Activated CD4-positive, alpha-beta T cell treated with anti-CD3 and anti-CD28 coated beads, Interleukin-2, amount 50 U/mL, for 1 hour (primary cell): Measurements from ENCODE around the gene MATCAP1.

Experiments
- DNase-seq: peaks from one replicate; pipeline ENCODE4 v3.0.0-alpha.2; 2020

The MATCAP1 gene

GRCh38 chr16:67170949-67171649 is 12.7 kb downstream of the MATCAP1 start:
- DNase-seq = no peak

- no peak for DNase-seq
These were observed 13.4 kb downstream of the MATCAP1 start, which contains the start of gene NOL3 for GRCh38 chr16:67170168-67170948. Gene NOL3 (plus strand): TSS chr16:67170538.

GRCh38 chr16:67169642-67170167 is 14.1 kb downstream of the MATCAP1 start:
- DNase-seq = no peak

- no peak for DNase-seq
These were observed 14.7 kb downstream of the MATCAP1 start for GRCh38 chr16:67169011-67169451.

GRCh38 chr16:67167588-67167987 is 16.2 kb downstream of the MATCAP1 start:
- DNase-seq = no peak

GRCh38 chr16:67166598-67167168 is 17.1 kb downstream of the MATCAP1 start:
- no peak for DNase-seq

GRCh38 chr16:67166110-67166547 is 17.6 kb downstream of the MATCAP1 start:
- no peak for DNase-seq

- DNase-seq = no peak
These were observed 18.4 kb downstream of the MATCAP1 start for GRCh38 chr16:67165121-67166078.

GRCh38 chr16:67164599-67165061 is 19.1 kb downstream of the MATCAP1 start, which contains the start of gene HSF4:
Gene HSF4 (plus strand): TSS chr16:67164745. CDS start chr16:67164812, 67 bp downstream.
- DNase-seq = no peak

- DNase-seq = no peak
These were observed 19.7 kb downstream of the MATCAP1 start for GRCh38 chr16:67163999-67164558.

- peak; percentile 43 for DNase-seq
These were observed 20.4 kb downstream of the MATCAP1 start for GRCh38 chr16:67163164-67163998.

GRCh38 chr16:67162506-67163163 is 21.1 kb downstream of the MATCAP1 start:
- DNase-seq = no peak

GRCh38 chr16:67161595-67162058 is 22.1 kb downstream of the MATCAP1 start:
- no peak for DNase-seq

GRCh38 chr16:67158637-67159600 is 24.8 kb downstream of the MATCAP1 start:
- peak; percentile 77 for DNase-seq

- DNase-seq = no peak
These were observed 25.7 kb downstream of the MATCAP1 start for GRCh38 chr16:67157892-67158635.

GRCh38 chr16:67157106-67157748 is 26.5 kb downstream of the MATCAP1 start:
- DNase-seq = no peak

GRCh38 chr16:67156143-67156844 is 27.5 kb downstream of the MATCAP1 start:
- DNase-seq = no peak
